SK-N-SH treated with all-trans-retinoic acid at 6 μM for 48 hours (cell line): ENCODE results near the gene TACO1.

Experiments
- ATAC-seq: fragments of 200-7000 bp; cut with Tn5 transposase; 3 replicates; pipeline ENCODE4 v1.9.1; 2020; ENCODE audit warnings: mild to moderate bottlenecking, moderate library complexity
- ARNTL ChIP-seq: fragments of 450-650 bp; formaldehyde crosslinking; IDR thresholded peaks from 2 replicates; pipeline ENCODE4 v1.5.0; 2020; ENCODE audit warnings: low read depth, mild to moderate bottlenecking, moderate library complexity, borderline replicate concordance
- BACH2 ChIP-seq: fragments of 250-450 bp; sonication (Bioruptor Pico); IDR thresholded peaks from 2 replicates; pipeline ENCODE4 v1.9.0; 2021; ENCODE audit warnings: mild to moderate bottlenecking, borderline replicate concordance
- CREB5 ChIP-seq: fragments of 250-450 bp; sonication (Bioruptor Pico); IDR thresholded peaks from 2 replicates; pipeline ENCODE4 v1.5.1; 2020; ENCODE audit warnings: low read depth, mild to moderate bottlenecking, moderate library complexity
- CSDC2 ChIP-seq: fragments of 250-450 bp; sonication (Bioruptor Pico); IDR thresholded peaks from 2 replicates; pipeline ENCODE4 v1.5.0; 2020; ENCODE audit warnings: mild to moderate bottlenecking, moderate library complexity
- CSRNP3 ChIP-seq: fragments of 250-450 bp; sonication (Bioruptor Pico); IDR thresholded peaks from 2 replicates; pipeline ENCODE4 v1.5.1; 2021; ENCODE audit warnings: mild to moderate bottlenecking, moderate library complexity
- ESRRG ChIP-seq: fragments of 250-450 bp; sonication (Bioruptor Pico); IDR thresholded peaks from 2 replicates; pipeline ENCODE4 v1.6.1; 2021; ENCODE audit warnings: mild to moderate bottlenecking
- GLIS3 ChIP-seq: fragments of 250-450 bp; sonication (Bioruptor Pico); IDR thresholded peaks from 2 replicates; pipeline ENCODE4 v1.5.0; 2020; ENCODE audit warnings: mild to moderate bottlenecking, moderate library complexity
- OSR1 ChIP-seq: fragments of 250-450 bp; sonication (Bioruptor Pico); IDR thresholded peaks from 2 replicates; pipeline ENCODE4 v1.8.0; 2022; ENCODE audit warnings: moderate library complexity, mild to moderate bottlenecking, inconsistent platforms
- POU6F1 ChIP-seq: fragments of 250-450 bp; sonication (Bioruptor Pico); IDR thresholded peaks from 2 replicates; pipeline ENCODE4 v1.8.0; 2021; ENCODE audit warnings: low read depth, mild to moderate bottlenecking, moderate library complexity, borderline replicate concordance
- PPARA ChIP-seq: fragments of 250-450 bp; sonication (Bioruptor Pico); IDR thresholded peaks from 2 replicates; pipeline ENCODE4 v1.5.0; 2020; ENCODE audit warnings: mild to moderate bottlenecking, borderline replicate concordance
- RARB ChIP-seq: fragments of 250-450 bp; sonication (Bioruptor Pico); IDR thresholded peaks from 2 replicates; pipeline ENCODE4 v1.8.0; 2021; ENCODE audit warnings: mild to moderate bottlenecking, moderate library complexity
- SNAI2 ChIP-seq: fragments of 250-450 bp; sonication (Bioruptor Pico); IDR thresholded peaks from 2 replicates; pipeline ENCODE4 v1.5.0; 2020; ENCODE audit warnings: mild to moderate bottlenecking, moderate library complexity
- TCF4 ChIP-seq: fragments of 250-450 bp; sonication (Bioruptor Pico); IDR thresholded peaks from 2 replicates; pipeline ENCODE4 v1.8.0; 2021; ENCODE audit warnings: mild to moderate bottlenecking, moderate library complexity, borderline replicate concordance
- TOX ChIP-seq: fragments of 250-450 bp; sonication (Bioruptor Pico); IDR thresholded peaks from 2 replicates; pipeline ENCODE4 v1.8.0; 2021; ENCODE audit warnings: mild to moderate bottlenecking, moderate library complexity, borderline replicate concordance
- TSHZ2 ChIP-seq: fragments of 250-450 bp; sonication (Bioruptor Pico); IDR thresholded peaks from 2 replicates; pipeline ENCODE4 v1.5.0; 2020; ENCODE audit warnings: mild to moderate bottlenecking, moderate library complexity
- ZC3H10 ChIP-seq: fragments of 250-450 bp; sonication (Bioruptor Pico); IDR thresholded peaks from 2 replicates; pipeline ENCODE4 v1.5.1; 2021; ENCODE audit warnings: mild to moderate bottlenecking, moderate library complexity
- ZFP30 ChIP-seq: fragments of 450-650 bp; formaldehyde crosslinking; IDR thresholded peaks from 2 replicates; pipeline ENCODE4 v1.5.0; 2022; ENCODE audit warnings: mild to moderate bottlenecking, moderate library complexity
- ZNF565 ChIP-seq: fragments of 450-650 bp; formaldehyde crosslinking; conservative IDR thresholded peaks from 2 replicates; pipeline ENCODE4 v1.5.0; 2020; ENCODE audit warnings: low read depth, mild to moderate bottlenecking, moderate library complexity
- ZNF70 ChIP-seq: fragments of 450-650 bp; formaldehyde crosslinking; IDR thresholded peaks from 2 replicates; pipeline ENCODE4 v1.5.0; 2020; ENCODE audit warnings: mild to moderate bottlenecking, moderate library complexity
- ZNF8 ChIP-seq: fragments of 450-650 bp; formaldehyde crosslinking; IDR thresholded peaks from 2 replicates; pipeline ENCODE4 v1.5.0; 2020; ENCODE audit warnings: mild to moderate bottlenecking, moderate library complexity

Gene TACO1

GRCh38 chr17:63552211-63552610 lies 48.5 kb upstream of the TACO1 start (continued):
- TF ChIP-seq POU6F1 (CRISPR knock-in tag) = no peak
- no peak for TF ChIP-seq RARB (CRISPR knock-in tag)
- TF ChIP-seq PPARA (CRISPR knock-in tag) = no peak
- TF ChIP-seq OSR1 (CRISPR knock-in tag) = no peak
- TF ChIP-seq TSHZ2 = no peak

- ATAC-seq = no peak
- no peak for TF ChIP-seq PPARA (CRISPR knock-in tag)
- TF ChIP-seq TOX (CRISPR knock-in tag) = no peak
- no peak for TF ChIP-seq ZFP30 (CRISPR knock-in tag)
- TF ChIP-seq OSR1 (CRISPR knock-in tag) = no peak
- no peak for TF ChIP-seq ZNF8 (CRISPR knock-in tag)
- TF ChIP-seq TCF4 (CRISPR knock-in tag) = no peak
- TF ChIP-seq ZNF70 (CRISPR knock-in tag) = no peak
- no peak for TF ChIP-seq ZC3H10 (CRISPR knock-in tag)
- TF ChIP-seq CSRNP3 (CRISPR knock-in tag) = no peak
- no peak for TF ChIP-seq CREB5 (CRISPR knock-in tag)
- TF ChIP-seq CSDC2 = no peak
- TF ChIP-seq GLIS3 = no peak
- no peak for TF ChIP-seq SNAI2
- TF ChIP-seq TSHZ2 = no peak
- no peak for TF ChIP-seq RARB (CRISPR knock-in tag)
- TF ChIP-seq BACH2 (CRISPR knock-in tag) = no peak
- TF ChIP-seq POU6F1 (CRISPR knock-in tag) = no peak
- TF ChIP-seq ZNF565 (CRISPR knock-in tag) = no peak
- no peak for TF ChIP-seq ARNTL (CRISPR knock-in tag)
- no peak for TF ChIP-seq ESRRG (CRISPR knock-in tag)
Observed at GRCh38 chr17:63555500-63556156, 45.1 kb upstream of the TACO1 start.
